ENCODE measurements around the gene ZBED3.
"Not testable (repeated sequence)": the region's sequence is repeated elsewhere in the genome, so short reads cannot be mapped to it uniquely, and the experiment has no call there.

Gene ZBED3

GRCh38 chr5:77120706-77121105 is 33.6 kb upstream of the ZBED3 start:
- DNase-seq (ENCODE audit: insufficient read length, low spot score), result no peak
- no peak for FAIRE-seq
- TF ChIP-seq CTCF (IDR thresholded peaks at IDR 0.05; ENCODE audit: insufficient read depth, missing control alignments), result no peak

- TF ChIP-seq CTCF (IDR thresholded peaks at IDR 0.05; ENCODE audit: insufficient read depth, missing control alignments), result no peak
- DNase-seq (ENCODE audit: insufficient read length, low spot score), result no peak
- no peak for FAIRE-seq
These were observed 33.0 kb upstream of the ZBED3 start for GRCh38 chr5:77120086-77120485.

- no peak for DNase-seq (ENCODE audit: insufficient read length, low spot score)
- no peak for FAIRE-seq
- TF ChIP-seq CTCF (IDR thresholded peaks at IDR 0.05; ENCODE audit: insufficient read depth, missing control alignments), result no peak
These were observed 30.1 kb upstream of the ZBED3 start for GRCh38 chr5:77117161-77117560.

GRCh38 chr5:77107035-77107434 is 19.9 kb upstream of the ZBED3 start:
- not testable (repeated sequence) for FAIRE-seq; DNase-seq (ENCODE audit: insufficient read length, low spot score)

GRCh38 chr5:77104813-77105212 is 17.7 kb upstream of the ZBED3 start:
- no peak for FAIRE-seq
- no peak for TF ChIP-seq CTCF (IDR thresholded peaks at IDR 0.05; ENCODE audit: insufficient read depth, missing control alignments)
- DNase-seq (ENCODE audit: insufficient read length, low spot score), result no peak

- DNase-seq (ENCODE audit: insufficient read length, low spot score), result no peak
- no peak for FAIRE-seq
- TF ChIP-seq CTCF (IDR thresholded peaks at IDR 0.05; ENCODE audit: insufficient read depth, missing control alignments), result no peak
These were observed 16.4 kb upstream of the ZBED3 start for GRCh38 chr5:77103457-77103856.

GRCh38 chr5:77102549-77102948 is 15.5 kb upstream of the ZBED3 start:
- FAIRE-seq (no peak), DNase-seq (ENCODE audit: insufficient read length, low spot score) (no peak)
- TF ChIP-seq CTCF (IDR thresholded peaks at IDR 0.05; ENCODE audit: insufficient read depth, missing control alignments), result no peak

GRCh38 chr5:77101298-77101697 is 14.2 kb upstream of the ZBED3 start:
- TF ChIP-seq CTCF (IDR thresholded peaks at IDR 0.05; ENCODE audit: insufficient read depth, missing control alignments), result no peak
- FAIRE-seq, result no peak
- DNase-seq (ENCODE audit: insufficient read length, low spot score), result no peak
